Kidney (tissue), 14 donors: ENCODE results near the gene BEX3. TPM values are rescaled to one million over a fixed set of nuclear protein-coding genes. Genes with fewer than 3 reads are reported as not detected.

Experiments used
- DNase-seq, 5 donors: peaks; one replicate each; pipeline ENCODE4 v3.0.0-alpha.2; 2013 to 2020
- FAIRE-seq: peaks from 2 replicates; lab custom pipeline; 2012; peaks lifted over from hg19 to GRCh38; lab: Jason Lieb, UNC
- H3K27ac ChIP-seq, 2 donors: one replicate each; pipeline ENCODE4 v1.7.0; 2013; ENCODE audit warnings: low read depth in 2 of 2, low read length in 2 of 2, inconsistent platforms in 1 of 2
- H3K27me3 ChIP-seq: one replicate; pipeline ENCODE4 v1.7.1; 2013; ENCODE audit warnings: low read length, inconsistent platforms; ENCODE audit not compliant: control insufficient read depth, insufficient read depth
- H3K36me3 ChIP-seq, 3 donors: one replicate each; pipeline versions ENCODE4 v1.7.0 to v1.7.1; 2013; ENCODE audit warnings: low read length in 3 of 3, control low read depth in 1 of 3, inconsistent platforms in 1 of 3; ENCODE audit not compliant: insufficient read depth in 3 of 3, control insufficient read depth in 2 of 3
- H3K4me1 ChIP-seq, 3 donors: one replicate each; pipeline versions ENCODE4 v1.7.0 to v1.7.1; 2013; ENCODE audit warnings: low read length in 3 of 3, inconsistent platforms in 1 of 3, low read depth in 1 of 3; ENCODE audit not compliant: control insufficient read depth in 2 of 3, insufficient read depth in 2 of 3
- H3K4me3 ChIP-seq, 3 donors: one replicate each; pipeline versions ENCODE4 v1.7.0 to v1.8.1; 2013; ENCODE audit warnings: low read length in 3 of 3, control low read depth in 1 of 3, inconsistent platforms in 1 of 3
- H3K9ac ChIP-seq, 3 donors: one replicate each; pipeline versions ENCODE4 v1.7.0 to v1.7.1; 2013; ENCODE audit warnings: low read length in 3 of 3, control low read depth in 1 of 3, inconsistent platforms in 1 of 3
- H3K9me3 ChIP-seq, 3 donors: one replicate each; pipeline versions ENCODE4 v1.7.0 to v1.7.1; 2013; ENCODE audit warnings: low read length in 3 of 3, control low read depth in 1 of 3, inconsistent platforms in 1 of 3; ENCODE audit not compliant: control insufficient read depth in 2 of 3, insufficient read depth in 1 of 3
- CTCF ChIP-seq: IDR thresholded peaks from 3 replicates; pipeline ENCODE4 v1.5.1; 2012; ENCODE audit warnings: mild to moderate bottlenecking, moderate library complexity, borderline replicate concordance; ENCODE audit not compliant: insufficient read depth; ENCODE audit errors: extremely low read depth
- intact Hi-C: fragments of 100-400 bp; cut with DNase I; formaldehyde crosslinking; loops from one replicate; pipeline ENCODE4 v1.11.1; 2022
- polyA plus RNA-seq: library from polyadenylated mRNA; stranded (reverse); fragments of 350-450 nt; fragmentation: Illumina TruSeq; extraction: RNeasy Lipid Tissue Mini Kit (QIAGEN cat#74804); gene quantifications from one replicate; pipeline ENCODE4 v1.2.3, GENCODE V29; 2014; ENCODE audit warnings: low read depth, low replicate concordance; ENCODE audit not compliant: insufficient read depth
- total RNA-seq: library from RNA; stranded (reverse); fragmentation: NEBNext Ultra II Directional; extraction: Animal tissue kit (Norgen Biotek cat#: 25700); gene quantifications from one replicate; pipeline ENCODE4 v1.2.1, GENCODE V29; 2021
- donor health status: control.
- donor health status: control.
- donor health status: control.
- donor health status: control.
- donor health status: control.
- donor health status: DM: yes; HTN: yes; CAD: no.
- donor health status: Normal renal cell carcinoma (clear cell type).

Gene BEX3
- total and polyA plus RNA-seq, 2 donors from 2014 or later, result 131 to 458 TPM

- no peak for DNase-seq
Observed at GRCh38 chrX:103415068-103415467, 38.7 kb downstream of the BEX3 start.

GRCh38 chrX:103415528-103415927 lies 39.2 kb downstream of the BEX3 start:
- FAIRE-seq (no peak), DNase-seq (no peak)
- intact Hi-C loops, result no loop called here
- TF ChIP-seq CTCF, result no peak
- Histone ChIP-seq H3K36me3 (no peaks in the 10 kb centered on the region), H3K27ac (no peak overlapping the region), H3K4me3 (no peak overlapping the region), H3K4me1 (no peaks in the 10 kb centered on the region), H3K27me3 (no peaks in the 10 kb centered on the region), H3K9me3 (no peaks in the 10 kb centered on the region), H3K9ac (no peak overlapping the region)

More at GRCh38 chrX:103415068-103415467, 38.7 kb downstream of the BEX3 start:
- Histone ChIP-seq H3K4me3 (no peak overlapping the region), H3K27me3 (no peaks in the 10 kb centered on the region), H3K9ac (no peak overlapping the region), H3K27ac (no peak overlapping the region), H3K9me3 (no peaks in the 10 kb centered on the region), H3K36me3 (no peaks in the 10 kb centered on the region), H3K4me1 (no peaks in the 10 kb centered on the region)
- FAIRE-seq, result no peak
- intact Hi-C loops, result no loop called here
- no peak for TF ChIP-seq CTCF

GRCh38 chrX:103417370-103417769 lies 41.0 kb downstream of the BEX3 start:
- no peaks in the 10 kb centered on the region for H3K27me3 ChIP-seq
- intact Hi-C loops, result no loop called here
- TF ChIP-seq CTCF, result no peak
- no peaks in the 10 kb centered on the region for H3K9me3 ChIP-seq
- no peak overlapping the region for H3K27ac ChIP-seq
- H3K4me3 ChIP-seq, result no peak overlapping the region
- DNase-seq, result no peak
- no peaks in the 10 kb centered on the region for H3K36me3 ChIP-seq
- no peak for FAIRE-seq
- no peak overlapping the region for H3K9ac ChIP-seq
- no peaks in the 10 kb centered on the region for H3K4me1 ChIP-seq

GRCh38 chrX:103417933-103418332 lies 41.6 kb downstream of the BEX3 start:
- FAIRE-seq (no peak), DNase-seq (no peak)
- Histone ChIP-seq H3K36me3 (no peaks in the 10 kb centered on the region), H3K9ac (no peak overlapping the region), H3K4me1 (no peaks in the 10 kb centered on the region), H3K27ac (no peak overlapping the region), H3K4me3 (no peak overlapping the region), H3K27me3 (no peaks in the 10 kb centered on the region), H3K9me3 (no peaks in the 10 kb centered on the region)
- intact Hi-C loops, result no loop called here
- TF ChIP-seq CTCF, result no peak
